HG02678 (cell line): ENCODE data around the gene GPC4.

Source experiments
- ATAC-seq: cut with Tn5 transposase; IDR thresholded peaks from one replicate; pipeline ENCODE4 v1.9.1; 2021; ENCODE audit warnings: mild to moderate bottlenecking, moderate library complexity; ENCODE audit not compliant: unreplicated experiment

Gene GPC4

GRCh38 chrX:133412246-133412645 is 3.0 kb downstream of the GPC4 start:
- ATAC-seq = no peak

DNA sequence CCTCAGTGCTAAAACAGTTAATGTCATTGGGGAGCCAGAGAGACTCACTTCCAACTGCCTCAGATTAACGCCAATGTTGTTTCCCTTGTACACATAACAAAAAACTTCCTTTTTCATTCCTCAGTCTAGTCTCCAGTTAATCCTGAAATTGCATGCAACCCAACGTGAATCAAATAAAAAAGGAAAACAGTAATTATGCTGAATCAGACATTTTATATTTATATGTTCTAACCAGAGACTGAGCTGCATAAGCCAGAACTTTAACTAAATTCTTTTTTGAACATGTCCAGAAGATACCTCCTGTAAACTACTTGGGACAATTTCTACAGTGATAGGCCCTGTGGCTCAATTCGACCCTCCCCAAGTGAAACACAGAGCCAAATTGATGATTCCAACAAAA is 4.7 kb downstream of the GPC4 start:
- no peak for ATAC-seq

DNA sequence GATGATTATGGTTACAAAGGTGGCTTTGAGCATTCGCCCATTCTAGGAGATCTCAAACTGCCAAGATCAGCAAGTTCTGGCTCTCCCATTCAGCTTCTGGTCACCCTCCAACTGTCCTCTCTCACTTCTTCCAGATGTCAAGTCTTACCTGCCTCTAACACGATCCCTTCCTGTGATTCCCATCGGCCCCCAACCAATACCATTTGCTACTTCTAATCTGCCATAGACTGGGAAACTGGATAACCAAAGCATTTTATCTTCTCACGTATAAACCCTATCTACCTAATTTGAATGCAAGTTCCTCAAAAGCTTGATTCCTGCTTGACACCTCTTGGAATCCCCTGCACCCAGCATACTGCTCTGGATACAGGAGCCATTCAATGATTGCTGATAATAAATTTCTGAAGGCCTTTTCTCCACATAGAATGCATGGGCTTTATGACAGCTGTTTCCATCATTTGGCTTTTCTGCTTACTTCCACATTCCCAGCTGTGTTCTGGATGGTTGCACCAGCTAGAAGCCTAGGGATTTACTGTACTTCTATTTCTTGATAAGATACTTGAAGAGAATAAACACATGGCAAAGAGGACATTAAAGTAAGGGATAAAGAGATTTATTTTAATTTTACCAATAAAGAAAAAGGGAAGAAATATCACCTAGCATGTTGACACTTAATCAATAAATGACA is 9.6 kb downstream of the GPC4 start:
- ATAC-seq = no peak

- no peak for ATAC-seq
Measured at GRCh38 chrX:133403984-133404383, 11.3 kb downstream of the GPC4 start.

- ATAC-seq = no peak
Measured at GRCh38 chrX:133402830-133403625, 12.3 kb downstream of the GPC4 start.

DNA sequence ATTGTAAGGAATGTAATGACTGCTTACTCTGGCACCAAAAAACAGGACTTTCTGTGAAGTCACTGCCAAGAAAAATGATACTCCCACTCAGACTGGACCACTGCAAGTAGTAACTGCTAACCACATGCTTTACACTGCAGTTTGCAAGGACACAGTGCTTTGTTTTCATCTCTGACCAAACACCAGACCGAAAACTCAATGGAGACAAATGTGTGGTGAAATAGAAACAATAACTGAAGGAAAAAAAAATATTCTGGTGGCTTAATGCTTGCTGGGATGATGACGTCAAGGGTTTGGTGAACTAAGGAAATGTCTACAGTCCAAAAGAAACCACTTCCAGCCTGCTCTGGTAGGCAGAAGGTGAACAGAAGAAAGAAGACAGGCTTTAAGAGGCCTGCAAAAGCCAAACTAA is 13.2 kb downstream of the GPC4 start:
- ATAC-seq = no peak

DNA sequence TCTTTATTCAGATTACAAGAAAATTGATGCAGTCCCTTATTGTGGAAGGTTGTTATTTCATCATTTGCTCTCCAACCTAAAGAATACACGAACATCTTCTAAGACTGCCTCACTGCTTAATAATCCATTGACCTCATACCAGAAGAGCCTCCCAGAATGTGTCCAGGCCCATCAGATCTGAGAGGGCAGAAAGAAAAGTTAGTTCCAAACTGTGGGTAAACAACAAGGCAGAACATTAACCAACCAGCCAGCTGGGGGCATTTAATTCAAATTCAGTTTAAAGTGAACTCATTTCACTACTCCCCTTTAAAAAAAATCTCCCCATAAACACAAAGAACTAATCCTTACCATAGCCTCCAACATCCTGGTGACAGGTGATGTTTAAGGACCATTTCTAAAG is 13.8 kb downstream of the GPC4 start:
- ATAC-seq = no peak

DNA sequence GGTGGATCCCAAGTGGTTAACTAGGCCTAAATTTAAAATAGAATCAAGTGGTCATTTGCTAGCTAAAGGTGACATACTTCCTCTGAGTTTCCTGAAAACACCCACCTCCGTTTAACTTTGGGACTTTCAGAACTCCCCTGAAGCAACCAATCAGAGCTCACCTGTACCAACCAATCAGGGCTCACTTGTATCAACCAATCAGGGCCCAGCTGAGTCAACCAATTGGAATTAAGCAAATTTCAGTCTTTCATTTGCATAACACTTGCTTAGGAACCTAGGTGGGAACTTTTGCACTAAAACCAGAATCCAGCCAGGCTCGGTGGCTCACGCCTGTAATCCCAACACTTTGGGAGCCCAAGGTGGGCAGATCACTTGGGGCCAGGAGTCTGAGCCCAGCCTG is 15.9 kb downstream of the GPC4 start:
- no peak for ATAC-seq

DNA sequence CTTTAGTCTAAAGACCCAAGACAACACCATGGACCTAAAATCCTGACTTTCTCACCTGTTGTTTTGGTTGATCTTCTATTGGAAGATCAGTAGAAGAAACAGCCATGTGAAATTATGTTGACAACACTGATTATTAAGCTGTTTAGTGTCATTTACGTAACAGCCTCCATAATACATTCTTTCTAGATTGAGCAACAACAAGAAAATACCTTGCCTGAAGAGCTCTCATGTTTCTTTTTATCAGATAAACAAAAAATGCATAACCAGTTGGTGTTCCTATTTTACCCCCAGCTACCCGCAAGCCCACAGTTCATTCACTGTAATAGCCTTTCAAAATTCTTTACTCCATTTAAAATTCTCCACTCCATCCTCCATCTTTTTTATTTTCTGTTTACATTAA is 20.5 kb downstream of the GPC4 start:
- ATAC-seq = no peak

DNA sequence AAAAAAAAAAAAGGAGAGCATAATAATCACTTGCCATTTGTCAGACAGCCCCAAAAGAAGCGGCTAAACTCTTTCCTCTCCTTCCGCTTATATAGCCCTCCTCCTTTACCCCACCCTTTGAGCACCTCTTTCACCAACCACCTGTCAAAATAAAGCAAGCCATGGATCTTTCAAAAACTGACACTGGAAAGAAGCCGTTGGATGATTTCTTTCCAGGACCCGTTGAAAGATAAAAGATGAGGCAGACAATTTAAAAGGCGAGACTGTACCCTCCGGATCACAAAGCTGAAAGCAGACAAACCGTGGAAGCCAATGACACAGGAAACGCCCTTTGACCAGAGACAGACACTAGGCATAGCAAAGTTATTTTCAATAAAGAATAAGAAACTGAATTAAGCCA is 22.6 kb downstream of the GPC4 start:
- no peak for ATAC-seq

DNA sequence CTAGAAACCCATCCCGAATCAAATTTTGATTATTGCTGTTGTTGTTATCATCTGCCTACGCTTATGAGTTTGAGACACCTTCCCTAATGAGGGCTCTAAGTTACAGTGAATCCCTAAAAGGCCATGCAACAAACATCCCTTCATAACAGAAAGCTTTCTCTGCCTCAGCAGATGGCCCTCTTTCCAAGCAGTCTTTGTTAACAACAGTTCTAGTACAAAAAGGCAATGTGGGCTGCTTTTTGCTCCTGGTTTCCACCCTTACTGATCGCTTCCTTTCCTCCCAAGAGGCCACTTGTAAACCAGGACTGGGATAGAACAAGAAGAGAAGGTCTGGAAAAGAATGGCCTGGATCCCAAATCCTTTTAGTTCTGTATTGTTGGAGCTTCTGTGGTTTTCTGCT is 24.2 kb downstream of the GPC4 start:
- ATAC-seq = no peak

- no peak for ATAC-seq
Measured at GRCh38 chrX:133390676-133391075, 24.6 kb downstream of the GPC4 start.

DNA sequence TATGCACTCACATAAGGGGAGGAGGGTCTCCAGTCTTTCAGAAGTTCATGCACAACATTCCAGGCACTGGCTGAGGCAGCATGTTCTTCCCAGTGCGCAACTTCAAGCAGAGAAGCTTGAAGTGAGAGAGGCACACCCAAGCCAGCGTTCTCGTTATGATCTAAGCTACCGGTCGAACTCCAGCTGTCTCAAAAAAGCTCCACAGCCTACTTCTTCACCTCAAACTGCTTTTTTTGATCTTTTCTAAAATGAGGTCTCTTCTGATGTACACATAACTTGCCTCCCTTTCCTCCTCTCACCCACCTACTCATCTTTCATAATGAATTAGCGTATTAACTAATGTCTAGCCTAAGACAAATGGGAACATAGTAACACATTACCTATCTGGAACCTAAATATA is 25.3 kb downstream of the GPC4 start:
- no peak for ATAC-seq

DNA sequence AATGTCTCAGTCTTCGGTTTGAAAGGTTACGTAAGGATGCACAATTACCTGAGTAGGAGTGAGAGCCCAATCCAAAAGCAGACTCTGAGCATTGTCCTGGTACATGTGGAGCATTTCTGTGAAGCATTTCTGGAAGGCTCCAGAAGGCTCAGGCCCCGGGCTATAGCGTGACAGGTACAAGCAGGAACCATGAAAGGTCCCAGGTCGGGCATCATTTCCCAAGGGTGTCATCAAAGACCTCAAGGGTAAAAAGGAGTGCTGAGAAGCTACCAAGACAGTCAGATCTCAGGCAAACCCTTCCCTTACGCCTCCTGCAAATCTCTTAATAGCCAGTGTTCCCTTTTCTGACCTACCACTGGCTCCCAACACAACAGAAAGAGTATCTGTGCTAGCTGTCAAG is 30.8 kb downstream of the GPC4 start:
- no peak for ATAC-seq

GRCh38 chrX:133380711-133381619 is 34.3 kb downstream of the GPC4 start:
- no peak for ATAC-seq

DNA sequence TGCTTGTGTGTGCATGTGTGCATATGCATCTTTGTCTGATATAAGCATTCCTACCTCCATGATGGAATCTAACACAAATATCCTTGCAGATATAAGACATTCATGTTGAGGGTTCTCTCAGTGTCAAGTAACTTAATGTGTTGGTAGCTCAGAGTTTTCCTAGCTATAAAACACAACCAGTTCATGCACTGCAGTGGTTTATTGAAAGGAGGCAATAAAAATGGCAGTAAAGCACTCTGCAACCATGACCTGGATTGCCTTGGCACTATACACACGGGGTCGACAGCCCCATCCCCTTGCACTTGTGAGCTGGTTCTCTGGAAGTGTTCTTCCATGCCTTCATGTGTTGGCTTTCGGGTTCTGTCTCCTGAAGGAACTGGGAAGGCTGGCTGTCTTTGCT is 38.9 kb downstream of the GPC4 start:
- ATAC-seq = no peak

GRCh38 chrX:133375615-133376340 is 39.5 kb downstream of the GPC4 start:
- no peak for ATAC-seq

GRCh38 chrX:133374874-133375387 is 40.4 kb downstream of the GPC4 start:
- ATAC-seq = no peak

- ATAC-seq = peak; percentile 50
Measured at GRCh38 chrX:133373386-133374079, 41.8 kb downstream of the GPC4 start.

DNA sequence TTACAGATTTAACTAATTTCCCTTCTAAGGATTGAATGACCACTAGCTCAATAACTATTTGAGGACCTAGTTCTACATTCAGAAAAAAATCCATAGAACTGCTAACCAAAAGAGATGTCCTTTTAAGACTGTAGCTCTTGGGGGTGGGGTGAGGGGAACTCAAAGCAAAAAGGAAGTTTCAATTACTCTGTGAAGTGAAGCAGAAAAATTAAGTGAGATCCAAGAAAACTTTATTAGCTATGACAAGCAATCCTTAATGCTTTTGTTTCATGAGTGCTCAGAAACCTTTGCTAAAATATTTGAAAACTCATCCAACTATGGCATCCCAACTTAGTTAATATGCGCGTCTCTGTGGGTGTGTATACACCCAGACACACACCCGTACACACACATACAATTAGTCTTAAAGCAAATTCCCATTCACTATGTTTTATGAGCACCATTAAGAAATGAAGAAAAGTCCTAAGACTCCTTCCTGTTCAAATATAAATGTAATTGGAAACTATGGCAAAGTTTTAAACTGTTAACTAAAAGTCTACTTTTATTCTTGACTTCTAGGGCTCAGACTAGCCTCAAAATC is 44.5 kb downstream of the GPC4 start:
- ATAC-seq = no peak
